ENCODE data around the gene BRD9.

DNA sequence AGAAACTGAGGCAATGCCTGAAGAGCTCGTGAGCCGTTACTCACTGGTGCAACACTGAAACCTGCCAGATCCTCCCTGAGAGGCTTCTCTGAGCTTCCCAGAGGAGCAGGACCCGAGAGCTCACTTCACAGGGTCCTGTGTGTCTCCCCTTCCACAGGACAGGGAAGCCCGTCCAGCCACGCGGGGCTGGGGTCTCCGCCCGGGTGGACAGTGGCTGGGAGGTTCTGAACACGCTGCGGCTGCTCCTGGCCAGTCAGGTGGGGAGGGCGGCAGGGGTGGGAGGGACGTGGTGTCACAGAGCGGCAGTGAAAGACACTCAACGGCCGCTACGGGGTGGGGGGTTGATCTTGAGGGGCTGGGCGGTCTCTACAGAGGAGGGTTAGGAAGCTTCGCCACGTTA is 41.5 kb downstream of the BRD9 start:
- TF ChIP-seq, protein P1, sequence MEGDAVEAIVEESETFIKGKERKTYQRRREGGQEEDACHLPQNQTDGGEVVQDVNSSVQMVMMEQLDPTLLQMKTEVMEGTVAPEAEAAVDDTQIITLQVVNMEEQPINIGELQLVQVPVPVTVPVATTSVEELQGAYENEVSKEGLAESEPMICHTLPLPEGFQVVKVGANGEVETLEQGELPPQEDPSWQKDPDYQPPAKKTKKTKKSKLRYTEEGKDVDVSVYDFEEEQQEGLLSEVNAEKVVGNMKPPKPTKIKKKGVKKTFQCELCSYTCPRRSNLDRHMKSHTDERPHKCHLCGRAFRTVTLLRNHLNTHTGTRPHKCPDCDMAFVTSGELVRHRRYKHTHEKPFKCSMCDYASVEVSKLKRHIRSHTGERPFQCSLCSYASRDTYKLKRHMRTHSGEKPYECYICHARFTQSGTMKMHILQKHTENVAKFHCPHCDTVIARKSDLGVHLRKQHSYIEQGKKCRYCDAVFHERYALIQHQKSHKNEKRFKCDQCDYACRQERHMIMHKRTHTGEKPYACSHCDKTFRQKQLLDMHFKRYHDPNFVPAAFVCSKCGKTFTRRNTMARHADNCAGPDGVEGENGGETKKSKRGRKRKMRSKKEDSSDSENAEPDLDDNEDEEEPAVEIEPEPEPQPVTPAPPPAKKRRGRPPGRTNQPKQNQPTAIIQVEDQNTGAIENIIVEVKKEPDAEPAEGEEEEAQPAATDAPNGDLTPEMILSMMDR (conservative IDR thresholded peaks at IDR 0.05 in 1 of 2, IDR thresholded peaks at IDR 0.05 in 1 of 2; ENCODE audit: low read depth in 1 of 2, low read length in 2 of 2) = no peak
- TF ChIP-seq EZH2 (IDR thresholded peaks at IDR 0.05; ENCODE audit: low read length, missing control alignments) = no peak

All from fibroblast of lung (primary cell).